Glutamatergic neuron (in vitro differentiated cells): ENCODE measurements around the gene KMT2A. TPM values are rescaled to one million over a fixed set of nuclear protein-coding genes. Genes with fewer than 3 reads are reported as not detected.
"Not testable (repeated sequence)": the region's sequence is repeated elsewhere in the genome, so short reads cannot be mapped to it uniquely, and the experiment has no call there.

Experiments used
- DNase-seq: peaks from one replicate; pipeline ENCODE4 v3.0.0; 2022
- H3K27ac Mint-ChIP-seq: one replicate; pipeline ENCODE4 v1.8.0; 2020; ENCODE audit warnings: mild to moderate bottlenecking, mixed read lengths, inconsistent platforms; ENCODE audit not compliant: unreplicated experiment
- H3K27me3 Mint-ChIP-seq: one replicate; pipeline ENCODE4 v1.8.0; 2020; ENCODE audit warnings: mild to moderate bottlenecking, moderate library complexity, mixed read lengths, inconsistent platforms; ENCODE audit not compliant: unreplicated experiment
- H3K36me3 Mint-ChIP-seq: one replicate; pipeline ENCODE4 v1.8.0; 2020; ENCODE audit warnings: mild to moderate bottlenecking, mixed read lengths, inconsistent platforms; ENCODE audit not compliant: unreplicated experiment
- H3K4me1 Mint-ChIP-seq: one replicate; pipeline ENCODE4 v1.8.0; 2020; ENCODE audit warnings: mild to moderate bottlenecking, low read depth, mixed read lengths, inconsistent platforms; ENCODE audit not compliant: unreplicated experiment
- H3K4me3 Mint-ChIP-seq: one replicate; pipeline ENCODE4 v1.8.0; 2020; ENCODE audit warnings: mild to moderate bottlenecking, mixed read lengths, inconsistent platforms; ENCODE audit not compliant: unreplicated experiment
- H3K9me3 Mint-ChIP-seq: one replicate; pipeline ENCODE4 v1.8.0; 2020; ENCODE audit warnings: mild to moderate bottlenecking, moderate library complexity, mixed read lengths, inconsistent platforms; ENCODE audit not compliant: unreplicated experiment
- total RNA-seq: library from RNA; stranded (reverse); fragmentation: NEBNext Ultra II Directional; extraction: Animal tissue kit (Norgen Biotek cat#: 25700); gene quantifications from one replicate; pipeline ENCODE4 v1.2.1, GENCODE V29; 2021; ENCODE audit not compliant: unreplicated experiment
- TF ChIP-seq, protein P1 (sequence below): fragments of 200-600 bp; sonication (generic); IDR thresholded peaks from one replicate; pipeline ENCODE4 v1.5.0; 2021; ENCODE audit not compliant: partially characterized antibody, unreplicated experiment

The KMT2A gene
- total RNA-seq, 1 donor from 2014 or later = 132 TPM

DNA sequence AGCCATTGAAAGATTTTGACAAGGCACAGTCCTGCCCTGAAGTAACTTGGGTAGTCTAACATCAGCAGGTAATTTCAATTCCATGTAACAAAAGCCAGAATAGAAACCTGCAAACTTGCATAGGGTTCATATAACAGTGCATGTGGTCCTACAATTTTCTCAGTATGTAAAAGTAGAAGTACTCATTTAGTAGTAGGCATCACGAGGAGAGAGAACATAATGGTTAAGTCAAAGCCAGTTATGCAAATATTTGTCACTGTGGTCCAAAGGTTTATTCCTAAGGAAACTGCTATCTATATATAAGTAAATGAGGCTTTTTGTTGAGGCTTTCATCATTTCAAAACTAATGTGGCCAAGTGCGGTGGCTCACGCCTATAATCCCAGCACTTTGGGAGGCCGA is 24.8 kb upstream of the KMT2A start:
- no peaks in the 10 kb centered on the region for H3K9me3 Mint-ChIP-seq
- H3K36me3 Mint-ChIP-seq = no peaks in the 10 kb centered on the region
- no peaks in the 10 kb centered on the region for H3K27me3 Mint-ChIP-seq
- DNase-seq = no peak
- no peaks in the 10 kb centered on the region for H3K4me1 Mint-ChIP-seq
- H3K4me3 Mint-ChIP-seq = no peak overlapping the region
- no peak overlapping the region for H3K27ac Mint-ChIP-seq
- TF ChIP-seq, protein P1, sequence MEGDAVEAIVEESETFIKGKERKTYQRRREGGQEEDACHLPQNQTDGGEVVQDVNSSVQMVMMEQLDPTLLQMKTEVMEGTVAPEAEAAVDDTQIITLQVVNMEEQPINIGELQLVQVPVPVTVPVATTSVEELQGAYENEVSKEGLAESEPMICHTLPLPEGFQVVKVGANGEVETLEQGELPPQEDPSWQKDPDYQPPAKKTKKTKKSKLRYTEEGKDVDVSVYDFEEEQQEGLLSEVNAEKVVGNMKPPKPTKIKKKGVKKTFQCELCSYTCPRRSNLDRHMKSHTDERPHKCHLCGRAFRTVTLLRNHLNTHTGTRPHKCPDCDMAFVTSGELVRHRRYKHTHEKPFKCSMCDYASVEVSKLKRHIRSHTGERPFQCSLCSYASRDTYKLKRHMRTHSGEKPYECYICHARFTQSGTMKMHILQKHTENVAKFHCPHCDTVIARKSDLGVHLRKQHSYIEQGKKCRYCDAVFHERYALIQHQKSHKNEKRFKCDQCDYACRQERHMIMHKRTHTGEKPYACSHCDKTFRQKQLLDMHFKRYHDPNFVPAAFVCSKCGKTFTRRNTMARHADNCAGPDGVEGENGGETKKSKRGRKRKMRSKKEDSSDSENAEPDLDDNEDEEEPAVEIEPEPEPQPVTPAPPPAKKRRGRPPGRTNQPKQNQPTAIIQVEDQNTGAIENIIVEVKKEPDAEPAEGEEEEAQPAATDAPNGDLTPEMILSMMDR = no peak

DNA sequence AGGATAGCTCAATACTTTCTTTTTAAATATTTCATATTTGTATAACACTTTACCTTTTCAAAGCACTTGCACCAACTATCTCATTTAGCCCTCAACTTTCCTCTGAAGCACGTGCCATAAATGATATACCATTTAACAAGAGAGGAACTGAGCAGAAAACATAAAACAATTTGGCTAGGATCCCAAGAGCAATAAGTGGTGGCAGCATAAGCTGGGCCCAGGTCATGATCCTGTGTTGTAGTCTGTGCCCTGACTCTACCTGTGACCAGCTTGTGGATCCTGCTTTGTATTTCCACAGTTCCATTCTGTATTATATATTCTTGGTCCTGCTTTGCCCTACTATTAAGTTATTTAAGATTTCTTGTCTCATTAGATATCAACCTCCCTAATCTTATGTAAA is 23.4 kb upstream of the KMT2A start:
- Mint-ChIP-seq H3K27ac (no peak overlapping the region), H3K27me3 (no peaks in the 10 kb centered on the region), H3K9me3 (no peaks in the 10 kb centered on the region), H3K4me3 (no peak overlapping the region), H3K4me1 (no peaks in the 10 kb centered on the region), H3K36me3 (no peaks in the 10 kb centered on the region)
- TF ChIP-seq, protein P1 = no peak
- no peak for DNase-seq

GRCh38 chr11:118415062-118415738 is 21.1 kb upstream of the KMT2A start:
- no peak overlapping the region for H3K4me3 Mint-ChIP-seq
- no peak overlapping the region for H3K27ac Mint-ChIP-seq
- no peaks in the 10 kb centered on the region for H3K27me3 Mint-ChIP-seq
- no peak for DNase-seq
- no peaks in the 10 kb centered on the region for H3K9me3 Mint-ChIP-seq
- TF ChIP-seq, protein P1 = no peak
- no peaks in the 10 kb centered on the region for H3K36me3 Mint-ChIP-seq
- H3K4me1 Mint-ChIP-seq = no peaks in the 10 kb centered on the region

DNA sequence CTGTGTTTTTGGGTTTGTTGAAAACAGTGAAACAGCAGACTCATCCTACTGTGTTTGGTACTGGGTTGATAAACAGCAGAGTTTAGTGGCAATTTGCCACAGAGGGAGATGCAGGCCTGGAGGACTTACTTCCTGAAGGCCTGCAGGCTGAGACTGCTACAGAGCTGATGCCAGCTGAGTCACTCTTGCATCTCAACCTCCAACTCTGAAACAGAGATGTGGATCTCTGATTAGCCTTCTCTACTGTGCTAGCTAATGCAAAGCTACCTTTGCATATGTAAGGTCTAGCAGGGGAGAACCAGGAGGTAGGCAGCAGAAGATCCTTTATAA is 20.6 kb upstream of the KMT2A start:
- H3K4me3 Mint-ChIP-seq = no peak overlapping the region
- DNase-seq = no peak
- no peak overlapping the region for H3K27ac Mint-ChIP-seq
- TF ChIP-seq, protein P1 = no peak
- no peaks in the 10 kb centered on the region for H3K36me3 Mint-ChIP-seq
- H3K27me3 Mint-ChIP-seq = no peaks in the 10 kb centered on the region
- H3K9me3 Mint-ChIP-seq = no peaks in the 10 kb centered on the region
- H3K4me1 Mint-ChIP-seq = no peaks in the 10 kb centered on the region

- not testable (repeated sequence) for H3K9me3 Mint-ChIP-seq, DNase-seq, H3K4me3 Mint-ChIP-seq, H3K27ac Mint-ChIP-seq, H3K36me3 Mint-ChIP-seq, H3K27me3 Mint-ChIP-seq, H3K4me1 Mint-ChIP-seq
These were observed 19.4 kb upstream of the KMT2A start for GRCh38 chr11:118416900-118417299.

DNA sequence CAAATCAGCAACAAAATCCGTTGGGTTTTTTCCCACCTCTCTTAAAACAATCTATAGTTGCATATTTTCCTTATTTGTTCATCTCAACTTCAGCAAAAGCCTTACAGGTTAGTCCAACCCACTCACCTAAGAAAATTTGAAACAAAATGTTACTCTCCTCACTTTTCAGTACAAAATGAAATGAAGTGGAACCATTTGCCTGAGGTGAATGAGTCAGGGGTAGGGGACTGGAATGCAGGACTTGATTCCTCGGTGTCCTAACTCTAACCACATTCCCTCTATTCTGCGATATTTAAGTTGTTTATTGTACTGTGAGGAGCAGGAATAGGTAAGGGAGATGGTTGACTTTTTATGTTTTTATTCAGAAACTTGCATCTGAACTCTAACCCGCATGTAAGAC is 18.5 kb upstream of the KMT2A start:
- no peaks in the 10 kb centered on the region for H3K4me1 Mint-ChIP-seq
- peaks cover 2% of the 10 kb centered on the region for H3K27me3 Mint-ChIP-seq
- no peak overlapping the region for H3K27ac Mint-ChIP-seq
- no peak overlapping the region for H3K4me3 Mint-ChIP-seq
- no peaks in the 10 kb centered on the region for H3K36me3 Mint-ChIP-seq
- TF ChIP-seq, protein P1 = no peak
- H3K9me3 Mint-ChIP-seq = no peaks in the 10 kb centered on the region
- no peak for DNase-seq
